CD4-positive, alpha-beta memory T cell (primary cell): Measurements from ENCODE around the gene RBM15B. TPM values are rescaled to one million over a fixed set of nuclear protein-coding genes. Genes with fewer than 3 reads are reported as not detected.
"Not testable (repeated sequence)": the region's sequence is repeated elsewhere in the genome, so short reads cannot be mapped to it uniquely, and the experiment has no call there.

Source experiments
- CTCF ChIA-PET: fragments of 350-600 bp; sonication (Branson Sonifier 250); formaldehyde crosslinking; loops from one replicate; lab custom pipeline; 2021; ENCODE audit warnings: inconsistent platforms; ENCODE audit not compliant: partially characterized antibody; lab: Charles Lee
- POLR2A ChIA-PET: fragments of 350-600 bp; sonication (Branson Sonifier 250); formaldehyde crosslinking; loops from one replicate; lab custom pipeline; 2021; ENCODE audit not compliant: partially characterized antibody; lab: Charles Lee
- DNase-seq, 5 donors: peaks; one replicate each; pipeline versions ENCODE4 v3.0.0 to v3.0.0-alpha.2; 2020 to 2022; ENCODE audit warnings: mixed read lengths in 1 of 5
- H3K27ac ChIP-seq: one replicate; pipeline ENCODE4 v1.7.0; 2013; ENCODE audit warnings: low read depth, low read length
- H3K27me3 ChIP-seq: 2 replicates; pipeline ENCODE4 v1.7.0; 2013; ENCODE audit warnings: mild to moderate bottlenecking, low read length, moderate library complexity; ENCODE audit not compliant: insufficient read depth
- H3K36me3 ChIP-seq: 2 replicates; pipeline ENCODE4 v1.7.0; 2013; ENCODE audit warnings: mild to moderate bottlenecking, low read length, moderate library complexity; ENCODE audit not compliant: insufficient read depth
- H3K4me1 ChIP-seq: 2 replicates; pipeline ENCODE4 v1.7.0; 2013; ENCODE audit warnings: mild to moderate bottlenecking, low read length, moderate library complexity; ENCODE audit not compliant: insufficient read depth
- H3K4me3 ChIP-seq, 2 donors: one replicate each; pipeline ENCODE4 v1.7.0; 2013; ENCODE audit warnings: low read length in 2 of 2, mild to moderate bottlenecking in 1 of 2
- H3K9me3 ChIP-seq, 2 donors: one replicate each; pipeline ENCODE4 v1.7.0; 2013; ENCODE audit warnings: low read length in 2 of 2, control low read depth in 1 of 2; ENCODE audit not compliant: control insufficient read depth in 1 of 2
- H3K27ac Mint-ChIP-seq, 7 donors: one replicate each; pipeline ENCODE4 v1.8.0; 2020 to 2021; ENCODE audit warnings: mixed read lengths in 7 of 7, mild to moderate bottlenecking in 6 of 7, inconsistent platforms in 3 of 7, moderate library complexity in 3 of 7
- H3K27me3 Mint-ChIP-seq, 2 donors: one replicate each; pipeline ENCODE4 v1.8.0; 2020 to 2021; ENCODE audit warnings: mixed read lengths in 2 of 2
- H3K36me3 Mint-ChIP-seq, 2 donors: one replicate each; pipeline ENCODE4 v1.8.0; 2020 to 2021; ENCODE audit warnings: mixed read lengths in 2 of 2, inconsistent platforms in 1 of 2, mild to moderate bottlenecking in 1 of 2
- H3K4me1 Mint-ChIP-seq, 4 donors: one replicate each; pipeline ENCODE4 v1.8.0; 2020 to 2021; ENCODE audit warnings: mixed read lengths in 4 of 4, mild to moderate bottlenecking in 1 of 4
- H3K4me3 Mint-ChIP-seq, 8 donors: one replicate each; pipeline ENCODE4 v1.8.0; 2020 to 2021; ENCODE audit warnings: mixed read lengths in 8 of 8, mild to moderate bottlenecking in 7 of 8, moderate library complexity in 6 of 8, inconsistent platforms in 3 of 8
- H3K9me3 Mint-ChIP-seq, 8 donors: one replicate each; pipeline ENCODE4 v1.8.0; 2020 to 2021; ENCODE audit warnings: mixed read lengths in 8 of 8, mild to moderate bottlenecking in 5 of 8, inconsistent platforms in 3 of 8, moderate library complexity in 1 of 8
- intact Hi-C: fragments of 100-400 bp; cut with micrococcal nuclease; formaldehyde crosslinking; loops from one replicate; pipeline ENCODE4 v1.15.1; 2023
- polyA plus RNA-seq, 2 donors: library from polyadenylated mRNA; unstranded; fragments of 300-500 nt; fragmentation: Illumina TruSeq; gene quantifications; one replicate each; pipeline ENCODE4 v1.2.3, GENCODE V29; 2021
- total RNA-seq, 2 experiments: library from RNA; stranded (reverse); gene quantifications; one replicate each; pipeline ENCODE4 v1.2.3, GENCODE V29; 2021

The RBM15B gene
- total and polyA plus RNA-seq, 4 experiments from 2014 or later, result 9.9 to 39.9 (median 33.3) TPM

DNA sequence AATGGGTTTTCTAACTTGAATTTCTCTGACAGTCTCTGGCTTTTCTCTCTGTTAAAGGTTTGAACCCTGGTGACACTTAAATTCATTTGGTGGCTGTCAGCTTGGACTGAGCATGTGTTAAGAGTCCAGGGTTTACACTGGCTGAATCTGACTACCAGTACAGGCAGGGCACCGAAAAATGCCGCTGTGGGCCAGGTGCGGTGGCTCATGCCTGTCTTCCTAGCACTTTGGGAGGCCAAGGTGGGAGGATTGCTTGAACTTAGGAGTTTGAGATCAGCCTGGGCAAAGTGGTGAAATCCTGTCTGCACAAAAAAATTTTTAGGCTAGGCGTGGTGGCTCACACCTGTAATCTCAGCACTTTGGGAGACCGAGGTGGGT lies 4.2 kb upstream of the RBM15B start:
- Mint-ChIP-seq H3K27me3 (no peaks in the 10 kb centered on the region), H3K36me3 (peaks cover 12 to 48% of the 10 kb centered on the region in 2 donors), H3K9me3 (no peaks in the 10 kb centered on the region), H3K4me3 (peak overlapping the region in 7 of 8 donors; percentile 52 to 99 (median 97)), H3K4me1 (peaks cover 28 to 73% (median 49%) of the 10 kb centered on the region in 4 donors), H3K27ac (peak overlapping the region in 6 of 7 donors; percentile 93 to 100 (median 98))
- no peaks in the 10 kb centered on the region for H3K9me3 ChIP-seq
- no peak for DNase-seq
- ChIA-PET POLR2A (interaction anchor here (1.3 to 4.9 kb wide), 4 partner anchors 283 to 819 kb away, joined by 3 to 34 read pairs (median 24); partner anchors contain the start of genes C3orf18, HEMK1, MAPKAPK3 and TEX264), CTCF (interaction anchor here (1.7 to 5.0 kb wide), 3 partner anchors 47 to 412 kb away, joined by 4 to 52 read pairs (median 46); partner anchors contain the start of gene DCAF1)
- peaks cover 4% of the 10 kb centered on the region for H3K36me3 ChIP-seq
- no peak overlapping the region for H3K27ac ChIP-seq
- intact Hi-C loops, result loop anchor here (5.0 kb wide), 1 partner anchor 415 kb away; no protein-coding TSS in a partner anchor
- no peaks in the 10 kb centered on the region for H3K27me3 ChIP-seq
- peaks cover 49% of the 10 kb centered on the region for H3K4me1 ChIP-seq
- H3K4me3 ChIP-seq, result no peak overlapping the region

DNA sequence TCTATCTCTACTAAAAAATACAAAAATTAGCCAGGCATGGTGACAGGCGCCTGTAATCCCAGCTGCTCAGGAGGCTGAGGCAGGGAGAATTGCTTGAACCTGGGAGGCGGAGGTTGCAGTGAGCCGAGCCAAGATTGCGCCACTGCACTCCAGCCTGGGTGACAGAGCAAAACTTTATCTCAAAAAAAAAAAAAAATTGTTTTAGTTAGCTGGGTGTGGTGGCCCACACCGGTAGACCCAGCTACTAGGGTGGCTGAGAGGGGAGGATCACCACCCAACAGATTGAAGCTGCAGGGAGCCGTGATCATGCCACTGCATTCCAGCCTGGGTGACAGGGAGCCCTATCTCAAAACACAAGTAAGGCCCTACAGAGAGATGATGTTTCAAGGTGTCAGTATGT lies 3.8 kb upstream of the RBM15B start:
- peaks cover 52% of the 10 kb centered on the region for H3K4me1 ChIP-seq
- H3K9me3 Mint-ChIP-seq, H3K27me3 ChIP-seq, H3K27me3 Mint-ChIP-seq, H3K4me3 ChIP-seq, H3K36me3 ChIP-seq, H3K27ac ChIP-seq, H3K9me3 ChIP-seq, DNase-seq: not testable (repeated sequence)
- peaks cover 28 to 73% (median 49%) of the 10 kb centered on the region in 4 donors for H3K4me1 Mint-ChIP-seq
- peak overlapping the region in 3 of 7 donors; percentile 46 to 93 (median 91) for H3K27ac Mint-ChIP-seq
- CTCF ChIA-PET, result interaction anchor here (0.8 to 5.0 kb wide), 8 partner anchors 20 to 771 kb away, joined by 3 to 52 read pairs (median 4); partner anchors contain the start of gene DCAF1
- H3K4me3 Mint-ChIP-seq, result peak overlapping the region in 2 of 8 donors; percentile 96 to 99
- intact Hi-C loops, result loop anchor here (5.0 kb wide), 1 partner anchor 415 kb away; no protein-coding TSS in a partner anchor
- peaks cover 12 to 48% of the 10 kb centered on the region in 2 donors for H3K36me3 Mint-ChIP-seq
- POLR2A ChIA-PET, result interaction anchor here (1.2 to 4.9 kb wide), 4 partner anchors 10 to 770 kb away, joined by 3 to 31 read pairs (median 10); partner anchors contain the start of genes MAPKAPK3 and TEX264

GRCh38 chr3:51388286-51389029 lies 2.6 kb upstream of the RBM15B start:
- intact Hi-C loops, result loop anchor here (1.0 to 5.0 kb wide), 2 partner anchors 46 to 416 kb away; no protein-coding TSS in a partner anchor

DNA sequence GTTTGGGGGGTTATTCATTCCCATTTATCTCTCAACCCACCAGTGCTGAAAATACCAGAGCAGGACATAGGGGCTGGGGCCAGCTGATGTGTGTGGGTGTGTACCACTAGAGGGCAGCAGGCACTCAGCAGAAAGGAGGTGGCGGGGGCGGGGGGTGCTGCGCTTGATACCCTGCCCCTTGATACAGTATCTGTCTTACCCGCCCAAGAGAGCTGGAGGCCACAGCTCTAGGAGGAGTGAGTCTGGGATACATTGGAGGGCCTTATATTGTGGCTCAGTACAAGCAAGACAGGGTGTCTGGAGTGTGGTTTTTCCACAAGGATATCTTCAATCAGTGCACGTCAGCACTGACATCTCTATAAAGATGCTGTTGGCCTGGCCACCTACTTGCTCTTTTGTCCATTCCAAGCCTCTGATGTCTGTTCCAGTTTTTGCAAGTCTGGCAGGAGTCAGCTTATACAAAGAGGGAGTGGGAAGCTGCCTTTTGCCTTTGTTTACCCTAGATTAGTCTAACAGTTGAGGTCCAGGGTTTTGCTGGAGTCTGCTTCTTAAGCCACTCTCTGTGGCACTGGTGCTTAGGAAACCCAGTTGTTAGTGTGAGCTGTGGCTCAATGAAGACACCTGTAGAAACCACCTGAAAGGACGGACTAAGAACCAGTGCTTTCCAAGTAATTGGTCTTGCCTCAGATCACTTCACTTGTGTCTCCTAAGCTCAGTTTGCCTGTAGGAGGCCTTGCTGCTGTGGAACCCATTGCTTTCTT lies 1.5 kb upstream of the RBM15B start:
- Histone ChIP-seq H3K9me3 (no peaks in the 10 kb centered on the region), H3K36me3 (peaks cover 28% of the 10 kb centered on the region), H3K27ac (peak overlapping the region; percentile 22), H3K27me3 (no peaks in the 10 kb centered on the region), H3K4me1 (peaks cover 60% of the 10 kb centered on the region), H3K4me3 (no peak overlapping the region)
- ChIA-PET POLR2A (interaction anchor here (0.7 to 2.5 kb wide), 16 partner anchors 20 to 1449 kb away, joined by 3 to 13 read pairs (median 4); partner anchors contain the start of genes CISH, DCAF1, HYAL3 and NAA80), CTCF (interaction anchor here (0.7 to 5.0 kb wide), 34 partner anchors 10 to 1039 kb away, joined by 3 to 52 read pairs (median 6); partner anchors contain the start of genes C3orf18, CISH, CYB561D2 and DCAF1)
- H3K9me3 Mint-ChIP-seq, result no peaks in the 10 kb centered on the region
- no peaks in the 10 kb centered on the region for H3K27me3 Mint-ChIP-seq
- H3K4me1 Mint-ChIP-seq, result peaks cover 32 to 80% (median 57%) of the 10 kb centered on the region in 4 donors
- peak; percentile 53 to 63 (median 56) for DNase-seq
- H3K27ac Mint-ChIP-seq, result peak overlapping the region; percentile 67 to 91 (median 79)
- intact Hi-C loops, result loop anchor here (1.0 to 5.0 kb wide), 2 partner anchors 45 to 417 kb away; no protein-coding TSS in a partner anchor
- peak overlapping the region in 3 of 8 donors; percentile 24 to 66 (median 35) for H3K4me3 Mint-ChIP-seq
- H3K36me3 Mint-ChIP-seq, result peaks cover 26 to 65% of the 10 kb centered on the region in 2 donors

More at GRCh38 chr3:51388286-51389029, 2.6 kb upstream of the RBM15B start:
- Mint-ChIP-seq H3K4me1 (peaks cover 32 to 81% (median 54%) of the 10 kb centered on the region in 4 donors), H3K4me3 (peak overlapping the region in 2 of 8 donors; percentile 27 to 29), H3K9me3 (no peaks in the 10 kb centered on the region), H3K27ac (peak overlapping the region in 3 of 7 donors; percentile 66 to 91 (median 76)), H3K27me3 (no peaks in the 10 kb centered on the region), H3K36me3 (peaks cover 17 to 58% of the 10 kb centered on the region in 2 donors)
- ChIA-PET CTCF (interaction anchor here (1.1 to 5.0 kb wide), 29 partner anchors 9 to 1038 kb away, joined by 3 to 52 read pairs (median 6); partner anchors contain the start of genes C3orf18, CYB561D2, DCAF1 and MAPKAPK3), POLR2A (interaction anchor here (1.2 to 4.9 kb wide), 9 partner anchors 9 to 778 kb away, joined by 3 to 17 read pairs (median 8); partner anchors contain the start of genes DCAF1 and TEX264)
- H3K4me1 ChIP-seq, result peaks cover 59% of the 10 kb centered on the region
- no peak overlapping the region for H3K4me3 ChIP-seq
- no peaks in the 10 kb centered on the region for H3K9me3 ChIP-seq
- H3K27ac ChIP-seq, result no peak overlapping the region
- no peak for DNase-seq
- H3K36me3 ChIP-seq, result peaks cover 17% of the 10 kb centered on the region
- no peaks in the 10 kb centered on the region for H3K27me3 ChIP-seq

DNA sequence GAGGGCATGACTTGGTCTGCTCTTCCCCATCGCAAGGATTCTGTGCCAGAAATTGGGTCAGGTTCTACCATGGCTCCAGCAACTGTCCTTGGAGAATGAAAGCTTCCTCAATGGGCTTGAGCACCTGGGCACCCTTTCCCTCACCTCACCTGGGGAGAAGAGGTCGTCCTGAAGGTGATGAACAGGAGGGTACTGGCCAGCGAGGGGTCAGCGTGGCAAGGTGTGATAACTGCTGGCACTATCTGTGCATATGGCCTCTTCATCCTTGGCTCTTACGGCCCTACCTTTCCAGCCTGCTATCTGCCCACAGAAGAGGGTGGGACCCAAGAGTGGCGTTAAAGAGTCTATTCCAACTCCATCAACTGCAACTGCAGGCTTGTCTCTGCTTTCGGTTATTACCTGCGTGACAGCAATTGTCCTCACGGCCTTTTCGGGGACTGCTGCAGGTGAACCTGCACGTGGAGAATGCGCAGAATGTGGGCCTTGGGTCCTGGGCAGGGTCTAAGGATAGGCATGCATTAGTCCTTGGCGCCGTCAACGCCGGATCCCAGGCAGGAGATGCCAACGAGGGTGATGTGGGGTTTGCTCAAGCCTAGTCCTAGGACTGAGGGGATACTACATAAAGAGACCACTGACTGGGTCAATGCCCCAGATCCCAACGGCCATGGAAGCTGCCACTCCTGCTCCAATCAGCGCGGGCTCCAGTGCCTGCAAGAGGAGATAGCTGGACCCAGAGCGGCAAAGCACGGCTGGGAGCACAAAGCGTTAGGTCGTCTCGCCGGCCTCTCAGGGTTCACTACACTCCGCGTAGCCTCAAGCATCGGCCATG lies 625 bp upstream of the RBM15B start:
- Mint-ChIP-seq H3K4me1 (peaks cover 38 to 82% (median 62%) of the 10 kb centered on the region in 4 donors), H3K9me3 (no peaks in the 10 kb centered on the region), H3K27me3 (no peaks in the 10 kb centered on the region), H3K4me3 (peak overlapping the region; percentile 48 to 82 (median 71)), H3K36me3 (peaks cover 33 to 67% of the 10 kb centered on the region in 2 donors), H3K27ac (peak overlapping the region; percentile 52 to 91 (median 86))
- no peak for DNase-seq
- Histone ChIP-seq H3K27ac (peak overlapping the region; percentile 79), H3K4me3 (peak overlapping the region; percentile 57), H3K9me3 (no peaks in the 10 kb centered on the region), H3K27me3 (no peaks in the 10 kb centered on the region), H3K36me3 (peaks cover 37% of the 10 kb centered on the region), H3K4me1 (peaks cover 69% of the 10 kb centered on the region)
- CTCF ChIA-PET, result interaction anchor here (0.6 to 5.0 kb wide), 33 partner anchors 9 to 1040 kb away, joined by 3 to 52 read pairs (median 5); partner anchors contain the start of genes C3orf18, CISH, CYB561D2 and DCAF1
- intact Hi-C loops, result loop anchor here (1.0 kb wide), 3 partner anchors 109 to 292 kb away; partner anchors contain the start of gene TEX264
- POLR2A ChIA-PET, result interaction anchor here (0.6 to 2.5 kb wide), 15 partner anchors 19 to 1450 kb away, joined by 3 to 13 read pairs (median 4); partner anchors contain the start of genes CISH, DCAF1 and RASSF1
